K562 (cell line): ENCODE data around the gene TOM1L2. TPM values are rescaled to one million over a fixed set of nuclear protein-coding genes. Genes with fewer than 3 reads are reported as not detected.

ENCODE experiments used
- ATAC-seq: fragments of 200-7000 bp; cut with Tn5 transposase; 3 replicates; pipeline ENCODE4 v1.9.1; 2020; ENCODE audit warnings: moderate library complexity
- BruUV-seq: library from RNA; stranded (reverse); fragments of 400-500 nt; replicated peaks from 2 replicates; lab custom pipeline; 2021; lab: Mats Ljungman, UMichigan
- CTCF ChIA-PET: fragments of 300-600 bp; formaldehyde crosslinking; extraction: SDS; loops from one replicate; lab custom pipeline; 2021; ENCODE audit warnings: low intra/inter-chr PET ratio; lab: Yijun Ruan, JAX
- POLR2A ChIA-PET: fragments of 300-600, 350-650 bp; sonication (Branson Sonifier 250); formaldehyde crosslinking; extraction: SDS; loops from one replicate; lab custom pipeline; 2021; ENCODE audit warnings: antibody characterized with exemption, inconsistent platforms; lab: Yijun Ruan, JAX
- DNase-seq, 4 experiments: peaks; one replicate each; pipeline versions ENCODE4 v3.0.0 to v3.0.0-alpha.2; 2011 to 2018; ENCODE audit warnings: low spot score in 3 of 4, mixed read lengths in 3 of 4; ENCODE audit errors: extremely low read depth in 1 of 4
- FAIRE-seq: peaks from 2 replicates; lab custom pipeline; 2011; peaks lifted over from hg19 to GRCh38; lab: Jason Lieb, UNC
- H2AFZ ChIP-seq: 2 replicates; pipeline ENCODE4 v1.6.0; 2011; ENCODE audit warnings: low read depth, low read length, control low read depth, inconsistent platforms
- H3K27ac ChIP-seq: fragments of 200-600 bp; 3 replicates; pipeline ENCODE4 v1.8.0; 2011; ENCODE audit warnings: low read depth, mild to moderate bottlenecking, control low read depth, inconsistent platforms, low read length, moderate library complexity, mixed read lengths; ENCODE audit errors: extremely low read depth
- H3K27me3 ChIP-seq, 2 experiments: fragments of 300-600 bp in 1 of 2; 2 replicates in 1 of 2; 3 replicates in 1 of 2; pipeline versions ENCODE4 v1.6.0 to v1.8.0; 2011; ENCODE audit warnings: inconsistent platforms in 2 of 2, low read length in 2 of 2, mild to moderate bottlenecking in 1 of 2, mixed read lengths in 1 of 2, moderate library complexity in 1 of 2; ENCODE audit not compliant: control insufficient read depth in 2 of 2, insufficient read depth in 2 of 2
- H3K36me3 ChIP-seq: fragments of 300-600 bp; 3 replicates; pipeline ENCODE4 v1.8.0; 2011; ENCODE audit warnings: mild to moderate bottlenecking, low read length, inconsistent platforms; ENCODE audit not compliant: control insufficient read depth, insufficient read depth
- H3K4me1 ChIP-seq, 2 experiments: fragments of 200-600 bp in 1 of 2; replicated peaks in 1 of 2; 2 replicates in 1 of 2; 3 replicates in 1 of 2; pipeline versions ENCODE4 v1.5.1 to v1.8.0; 2011; ENCODE audit warnings: inconsistent platforms in 2 of 2, low read length in 2 of 2, mild to moderate bottlenecking in 1 of 2, mixed read lengths in 1 of 2, moderate library complexity in 1 of 2; ENCODE audit not compliant: control insufficient read depth in 2 of 2, insufficient read depth in 2 of 2
- H3K4me2 ChIP-seq: 2 replicates; pipeline ENCODE4 v1.6.1; 2011; ENCODE audit warnings: low read length, control low read depth, inconsistent platforms, mixed read lengths; ENCODE audit not compliant: insufficient read depth
- H3K4me3 ChIP-seq: fragments of 200-600 bp; sonication (generic), shearing (Covaris generic); 2 replicates; pipeline ENCODE4 v1.5.1; 2016; ENCODE audit warnings: control low read depth, inconsistent platforms
- H3K79me2 ChIP-seq: fragments of 200-600 bp; 3 replicates; pipeline ENCODE4 v1.8.0; 2011; ENCODE audit warnings: low read length, inconsistent platforms; ENCODE audit not compliant: control insufficient read depth, insufficient read depth
- H3K9ac ChIP-seq, 2 experiments: 2 replicates each; pipeline versions ENCODE4 v1.6.0 to v1.6.1; 2011; ENCODE audit warnings: low read depth in 2 of 2, low read length in 2 of 2, control low read depth in 1 of 2, inconsistent platforms in 1 of 2, mild to moderate bottlenecking in 1 of 2, mixed read lengths in 1 of 2; ENCODE audit not compliant: insufficient read depth in 1 of 2
- H3K9me1 ChIP-seq: one replicate; pipeline ENCODE4 v1.6.0; 2011; ENCODE audit warnings: inconsistent platforms, mild to moderate bottlenecking, low read length, moderate library complexity; ENCODE audit not compliant: control insufficient read depth, insufficient read depth
- H3K9me3 ChIP-seq: replicated peaks from 2 replicates; pipeline ENCODE4 v1.5.1; 2011; ENCODE audit warnings: low read depth, low read length, inconsistent platforms; ENCODE audit not compliant: control insufficient read depth, insufficient read depth
- H4K20me1 ChIP-seq: replicated peaks from 2 replicates; pipeline ENCODE4 v1.6.1; 2011; ENCODE audit warnings: low read length, inconsistent platforms, mixed read lengths; ENCODE audit not compliant: control insufficient read depth, insufficient read depth
- ARNT ChIP-seq, 2 experiments: fragments of 450-650 bp; IDR thresholded peaks; 2 replicates each; pipeline ENCODE4 v1.6.1; 2016; ENCODE audit warnings: mild to moderate bottlenecking in 1 of 2
- CBX5 ChIP-seq: IDR thresholded peaks from 2 replicates; pipeline ENCODE4 v1.6.1; 2014; ENCODE audit warnings: low read depth, borderline replicate concordance
- CC2D1A ChIP-seq: fragments of 450-650 bp; IDR thresholded peaks from 2 replicates; pipeline ENCODE4 v1.6.1; 2017; ENCODE audit warnings: mild to moderate bottlenecking
- ETV1 ChIP-seq: fragments of 450-650 bp; conservative IDR thresholded peaks from 2 replicates; pipeline ENCODE4 v1.6.1; 2016; ENCODE audit warnings: missing genetic modification characterization, control low read depth, low read depth, missing compliant biosample characterization
- GATAD2A ChIP-seq: fragments of 450-650 bp; IDR thresholded peaks from 2 replicates; pipeline ENCODE4 v1.6.1; 2017
- NR1H2 ChIP-seq: sonication (generic); formaldehyde crosslinking; IDR thresholded peaks from 2 replicates; pipeline ENCODE4 v1.4.0; 2020; ENCODE audit warnings: mild to moderate bottlenecking, missing genetic modification reagents
- SP1 ChIP-seq: sonication (generic); formaldehyde crosslinking; IDR thresholded peaks from 2 replicates; pipeline ENCODE4 v1.8.1; 2022; ENCODE audit warnings: mild to moderate bottlenecking, missing genetic modification reagents
- WGBS: fragments of 100-300 bp; shearing (Covaris generic); methylation state at CpG from one replicate; pipeline ENCODE4 v1.1.6; 2016; ENCODE audit warnings: low coverage, mixed read lengths; ENCODE audit not compliant: insufficient coverage; ENCODE audit errors: missing lambda C conversion rate; 5-methylcytosine and 5-hydroxymethylcytosine counted together
- in situ Hi-C: fragments of 300-500 bp; cut with MboI; formaldehyde crosslinking; loops from 4 replicates; pipeline ENCODE4 v1.15.0; 2018; ENCODE audit warnings: inconsistent platforms, mixed read lengths
- intact Hi-C: fragments of 100-400 bp; cut with micrococcal nuclease; formaldehyde crosslinking; loops from 2 replicates; pipeline ENCODE4 v1.14.2; 2022
- polyA plus RNA-seq, 8 experiments: library from polyadenylated mRNA; depleted of rRNA in 4 of 8; stranded (reverse) in 5 of 8; unstranded in 3 of 8; fragments of >200 nt; fragmentation: Nextera tagmentation in 2 of 8; fragmentation: Illumina TruSeq in 1 of 8; extraction: Ambion mirVana in 2 of 8; extraction: Trizol in 1 of 8; gene quantifications; 2 replicates each; pipeline versions ENCODE4 v1.2.1 to v1.2.3, GENCODE V29; 2011 to 2014; ENCODE audit warnings: inconsistent platforms in 1 of 8, missing spikeins in 1 of 8
- total RNA-seq, 7 experiments: library from RNA; depleted of rRNA in 6 of 7; stranded (reverse); fragments of >200 nt in 6 of 7; fragmentation: Illumina TruSeq in 2 of 7; extraction: Trizol in 2 of 7; gene quantifications; 2 replicates each; pipeline versions ENCODE4 v1.2.1 to v1.2.3, GENCODE V29; 2011 to 2021; ENCODE audit warnings: low replicate concordance in 1 of 7
- TF ChIP-seq, protein P1 (sequence below): fragments of 450-650 bp; IDR thresholded peaks from 2 replicates; pipeline ENCODE4 v1.6.1; 2016; ENCODE audit warnings: low read depth, mild to moderate bottlenecking, moderate library complexity
- TF ChIP-seq, protein P2 (sequence below): sonication (generic); formaldehyde crosslinking; IDR thresholded peaks from 2 replicates; pipeline ENCODE4 v1.8.0; 2022; ENCODE audit warnings: missing genetic modification reagents, mild to moderate bottlenecking, moderate library complexity, borderline replicate concordance
- TF ChIP-seq, protein P3 (sequence below): fragments of 200-800 bp; sonication (Bioruptor generic); IDR thresholded peaks from 2 replicates; pipeline ENCODE4 v1.6.1; 2017; ENCODE audit warnings: missing genetic modification characterization, missing compliant biosample characterization

TOM1L2 gene
- total and polyA plus RNA-seq, 9 of the 15 experiments (the other 6 are each of a cell fraction or from before 2014, with no cell fraction given): 0.07 to 6.0 (median 2.5) TPM

DNA sequence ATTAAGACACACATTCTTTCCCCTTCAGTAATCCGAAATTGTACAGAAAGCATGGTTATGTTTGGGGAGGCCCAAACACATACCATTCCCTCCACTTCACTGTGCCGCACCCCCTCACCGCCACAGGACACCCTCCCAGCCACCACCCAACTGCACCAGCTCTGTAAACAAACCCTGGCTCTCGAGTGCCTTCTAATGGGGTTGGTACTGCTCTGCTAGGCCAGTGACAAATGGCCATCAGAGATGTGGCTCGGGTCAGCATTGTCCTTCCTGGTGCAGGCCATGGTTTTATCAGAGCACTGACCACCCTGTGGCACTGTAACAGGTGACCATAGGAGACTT lies 111.5 kb downstream of the TOM1L2 start:
- no TSS peak for BruUV-seq
- no peaks in the 10 kb centered on the region for H3K79me2 ChIP-seq
- no peak for TF ChIP-seq ARNT (IDR thresholded peaks at IDR 0.05)
- TF ChIP-seq ETV1 (tag): no peak
- WGBS: 38% methylated on average over 5 of the region's 5 CpGs
- no peak overlapping the region for H3K4me3 ChIP-seq
- H3K9me1 ChIP-seq: no peaks in the 10 kb centered on the region
- in situ Hi-C loops: loop anchor here (5.0 kb wide), 1 partner anchor 183 kb away; no protein-coding TSS in a partner anchor
- H3K27me3 ChIP-seq: no peaks in the 10 kb centered on the region
- ChIA-PET POLR2A (interaction anchor here (0.7 to 1.0 kb wide), 3 partner anchors 14 to 98 kb away, joined by 3 to 4 read pairs (median 3); no protein-coding TSS in a partner anchor), CTCF (interaction anchor here (0.6 to 3.0 kb wide), 3 partner anchors 48 to 179 kb away, joined by 3 to 24 read pairs (median 7); no protein-coding TSS in a partner anchor)
- H3K9ac ChIP-seq: peak overlapping the region in 1 of 2 experiments; percentile 58; a peak in 1 of 4 replicates
- ATAC-seq (no peak), DNase-seq (no peak), FAIRE-seq (no peak)
- H4K20me1 ChIP-seq: no peaks in the 10 kb centered on the region
- no peaks in the 10 kb centered on the region for H3K9me3 ChIP-seq
- no peak overlapping the region for H3K27ac ChIP-seq
- peaks cover 0 to 5% of the 10 kb centered on the region in 2 experiments; a peak in 2 of 5 replicates for H3K4me1 ChIP-seq
- no peak overlapping the region for H2AFZ ChIP-seq
- intact Hi-C loops: loop anchor here (1.0 to 2.0 kb wide), 2 partner anchors 48 to 180 kb away; partner anchors contain the start of gene RAI1
- H3K4me2 ChIP-seq: no peak overlapping the region
- no peaks in the 10 kb centered on the region for H3K36me3 ChIP-seq

DNA sequence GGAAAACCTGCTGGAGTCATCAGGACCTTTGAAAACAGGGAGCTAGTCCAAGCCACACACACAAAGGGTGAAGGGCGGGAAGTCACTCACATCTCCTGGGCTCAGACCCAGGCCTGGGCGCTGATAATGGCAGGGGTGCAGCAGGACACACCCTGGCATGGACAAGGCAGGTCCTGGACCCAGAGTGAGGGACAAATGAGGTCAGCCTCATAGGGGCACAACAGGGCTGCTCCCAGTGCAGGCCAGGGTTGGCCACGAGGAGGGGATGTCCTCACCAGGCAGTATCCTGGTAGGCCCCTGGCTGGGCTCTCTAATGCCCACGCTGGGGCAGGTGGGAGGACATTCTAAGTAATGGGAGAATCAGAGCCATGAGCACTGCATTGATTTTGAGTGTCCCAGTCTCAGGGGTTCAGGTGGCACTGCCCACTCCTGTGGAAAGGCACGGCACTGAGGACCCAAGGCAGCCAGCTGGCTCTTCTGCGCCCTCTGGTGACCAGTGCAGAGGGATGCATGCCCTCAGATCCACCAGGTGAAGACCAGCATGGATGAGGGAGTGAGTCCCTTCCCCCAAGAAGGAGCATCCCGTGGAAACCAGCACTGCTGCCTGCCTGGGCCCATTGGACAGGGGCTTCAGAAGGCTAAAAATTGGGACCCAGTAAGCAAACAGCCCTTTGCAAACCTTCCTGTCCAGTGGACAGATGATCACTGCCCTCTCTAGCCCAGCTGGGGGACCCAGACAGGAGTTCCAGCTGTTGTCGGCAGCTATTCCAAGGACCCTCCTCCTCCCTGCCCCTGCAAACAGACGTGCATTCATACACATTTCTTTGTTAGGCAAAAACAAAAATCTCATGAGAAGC lies 112.1 kb downstream of the TOM1L2 start:
- no peaks in the 10 kb centered on the region for H3K27me3 ChIP-seq
- no peaks in the 10 kb centered on the region for H3K9me3 ChIP-seq
- peaks cover 0 to 5% of the 10 kb centered on the region in 2 experiments; a peak in 2 of 5 replicates for H3K4me1 ChIP-seq
- in situ Hi-C loops (loop anchor here (5.0 kb wide), 2 partner anchors 43 to 183 kb away; no protein-coding TSS in a partner anchor), intact Hi-C loops (loop anchor here (1.0 to 2.0 kb wide), 2 partner anchors 48 to 179 kb away; partner anchors contain the start of gene RAI1)
- H2AFZ ChIP-seq: no peak overlapping the region
- ChIA-PET CTCF (interaction anchor here (0.6 to 3.0 kb wide), 3 partner anchors 48 to 178 kb away, joined by 3 to 24 read pairs (median 7); no protein-coding TSS in a partner anchor), POLR2A (interaction anchor here (0.5 to 1.0 kb wide), 5 partner anchors 15 to 98 kb away, joined by 3 to 6 read pairs (median 4); no protein-coding TSS in a partner anchor)
- ATAC-seq (peak; percentile 96), FAIRE-seq (peak; percentile 83), DNase-seq (peak; percentile 65 to 77 (median 75))
- no peak overlapping the region for H3K4me2 ChIP-seq
- H3K9ac ChIP-seq: no peak overlapping the region
- H3K79me2 ChIP-seq: no peaks in the 10 kb centered on the region
- H3K4me3 ChIP-seq: no peak overlapping the region
- H3K36me3 ChIP-seq: no peaks in the 10 kb centered on the region
- no peaks in the 10 kb centered on the region for H4K20me1 ChIP-seq
- no peak overlapping the region for H3K27ac ChIP-seq
- WGBS: 26% methylated on average over 5 of the region's 9 CpGs
- no peaks in the 10 kb centered on the region for H3K9me1 ChIP-seq
- BruUV-seq: no TSS peak
- TF ChIP-seq, protein P1, sequence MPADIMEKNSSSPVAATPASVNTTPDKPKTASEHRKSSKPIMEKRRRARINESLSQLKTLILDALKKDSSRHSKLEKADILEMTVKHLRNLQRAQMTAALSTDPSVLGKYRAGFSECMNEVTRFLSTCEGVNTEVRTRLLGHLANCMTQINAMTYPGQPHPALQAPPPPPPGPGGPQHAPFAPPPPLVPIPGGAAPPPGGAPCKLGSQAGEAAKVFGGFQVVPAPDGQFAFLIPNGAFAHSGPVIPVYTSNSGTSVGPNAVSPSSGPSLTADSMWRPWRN: no peak
- TF ChIP-seq GATAD2A (0 out of 2 replicates have a peak, but pooled peaks have one; percentile 36), CBX5 (no peak), CC2D1A (peak; percentile 88), SP1 (CRISPR knock-in tag) (peak; percentile 49; the same call in 1 of the 2 replicates), NR1H2 (CRISPR knock-in tag) (0 out of 2 replicates have a peak, but pooled peaks have one; percentile 35)
- TF ChIP-seq, protein P2, sequence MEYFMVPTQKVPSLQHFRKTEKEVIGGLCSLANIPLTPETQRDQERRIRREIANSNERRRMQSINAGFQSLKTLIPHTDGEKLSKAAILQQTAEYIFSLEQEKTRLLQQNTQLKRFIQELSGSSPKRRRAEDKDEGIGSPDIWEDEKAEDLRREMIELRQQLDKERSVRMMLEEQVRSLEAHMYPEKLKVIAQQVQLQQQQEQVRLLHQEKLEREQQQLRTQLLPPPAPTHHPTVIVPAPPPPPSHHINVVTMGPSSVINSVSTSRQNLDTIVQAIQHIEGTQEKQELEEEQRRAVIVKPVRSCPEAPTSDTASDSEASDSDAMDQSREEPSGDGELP (CRISPR knock-in tag): peak; percentile 70; the same call in 1 of the 2 replicates
- TF ChIP-seq, protein P3, sequence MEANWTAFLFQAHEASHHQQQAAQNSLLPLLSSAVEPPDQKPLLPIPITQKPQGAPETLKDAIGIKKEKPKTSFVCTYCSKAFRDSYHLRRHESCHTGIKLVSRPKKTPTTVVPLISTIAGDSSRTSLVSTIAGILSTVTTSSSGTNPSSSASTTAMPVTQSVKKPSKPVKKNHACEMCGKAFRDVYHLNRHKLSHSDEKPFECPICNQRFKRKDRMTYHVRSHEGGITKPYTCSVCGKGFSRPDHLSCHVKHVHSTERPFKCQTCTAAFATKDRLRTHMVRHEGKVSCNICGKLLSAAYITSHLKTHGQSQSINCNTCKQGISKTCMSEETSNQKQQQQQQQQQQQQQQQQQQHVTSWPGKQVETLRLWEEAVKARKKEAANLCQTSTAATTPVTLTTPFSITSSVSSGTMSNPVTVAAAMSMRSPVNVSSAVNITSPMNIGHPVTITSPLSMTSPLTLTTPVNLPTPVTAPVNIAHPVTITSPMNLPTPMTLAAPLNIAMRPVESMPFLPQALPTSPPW (CRISPR knock-in tag): peak; percentile 35; the same call in 1 of the 2 replicates
